ENCODE results near the gene NOTCH3.

NOTCH3 gene

GRCh38 chr19:15116856-15117255, 83.9 kb downstream of the NOTCH3 start:
- DNase-seq (ENCODE audit: low read depth in 1 of 2, low spot score in 1 of 2): no peak
- in situ Hi-C loops (cut with HindIII; ENCODE audit: low pct_unique_long_range_greater_than_20kb, low sequenced_read_pairs): no loop called here
- TF ChIP-seq JUND (IDR thresholded peaks at IDR 0.05; ENCODE audit: low read depth): no peak

DNA sequence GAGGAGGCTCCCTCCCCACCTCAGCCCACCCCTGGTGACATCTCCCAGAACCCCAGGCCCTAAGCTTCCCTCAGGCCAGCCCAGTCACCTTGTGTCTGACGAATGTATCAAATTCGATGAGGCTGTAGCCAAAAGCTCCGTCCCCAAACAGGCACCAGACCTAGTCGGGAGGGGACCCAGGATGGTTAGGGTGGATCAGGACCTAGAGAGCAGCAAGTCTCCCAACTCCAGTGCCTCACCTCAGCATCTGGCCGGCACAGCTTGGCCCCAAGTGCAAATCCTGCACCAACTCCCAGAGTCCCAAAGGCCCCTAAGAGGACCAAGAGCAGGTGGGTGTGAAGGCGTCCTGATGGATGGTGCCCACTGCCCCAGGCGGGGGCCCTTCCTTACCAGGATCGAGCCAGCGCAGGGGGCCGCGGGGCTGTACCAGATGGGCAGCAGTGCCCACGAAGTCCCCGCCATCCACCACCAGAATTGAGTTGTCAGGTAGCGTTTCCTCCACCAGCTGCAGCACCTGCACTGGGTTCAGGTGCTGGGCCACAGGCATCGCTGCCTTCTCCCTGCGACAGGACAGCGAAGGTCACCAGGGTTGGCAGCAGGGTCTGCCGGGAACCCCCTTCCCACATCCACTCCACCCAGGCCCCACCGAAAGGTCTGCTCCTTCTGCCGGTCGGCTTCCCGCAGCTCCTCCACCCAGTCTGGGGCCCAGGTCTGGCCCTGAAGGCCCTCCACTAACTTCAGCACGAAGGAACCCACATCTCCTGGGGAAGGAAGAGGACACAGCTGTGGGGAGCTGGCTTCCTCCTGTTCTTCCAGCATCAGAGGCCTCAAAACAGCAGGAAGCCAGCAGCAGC, 84.8 kb downstream of the NOTCH3 start:
- no peak for TF ChIP-seq JUND (IDR thresholded peaks at IDR 0.05; ENCODE audit: low read depth)
- DNase-seq (ENCODE audit: low read depth in 1 of 2, low spot score in 1 of 2): no peak
- in situ Hi-C loops (cut with HindIII; ENCODE audit: low pct_unique_long_range_greater_than_20kb, low sequenced_read_pairs): no loop called here

DNA sequence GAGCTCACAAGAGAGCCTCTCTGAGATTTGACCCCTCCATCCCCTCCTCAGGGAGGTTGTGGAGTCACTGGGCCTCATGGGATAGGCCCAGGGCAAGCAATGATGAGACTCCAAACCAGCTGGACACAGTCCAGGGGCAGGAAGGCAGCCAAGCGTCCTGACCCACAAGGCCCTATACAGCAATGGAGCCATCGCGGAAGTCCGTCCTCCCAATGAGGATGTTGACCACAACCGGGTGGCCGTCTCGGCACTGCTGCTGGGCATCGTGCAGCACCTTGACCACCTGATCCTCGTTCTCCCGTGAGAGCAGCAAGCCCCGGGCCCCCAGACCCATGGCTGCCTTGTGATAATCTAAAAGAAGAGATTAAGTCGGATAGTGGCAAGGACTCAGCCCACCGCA, 85.7 kb downstream of the NOTCH3 start:
- in situ Hi-C loops (cut with HindIII; ENCODE audit: low pct_unique_long_range_greater_than_20kb, low sequenced_read_pairs): no loop called here

DNA sequence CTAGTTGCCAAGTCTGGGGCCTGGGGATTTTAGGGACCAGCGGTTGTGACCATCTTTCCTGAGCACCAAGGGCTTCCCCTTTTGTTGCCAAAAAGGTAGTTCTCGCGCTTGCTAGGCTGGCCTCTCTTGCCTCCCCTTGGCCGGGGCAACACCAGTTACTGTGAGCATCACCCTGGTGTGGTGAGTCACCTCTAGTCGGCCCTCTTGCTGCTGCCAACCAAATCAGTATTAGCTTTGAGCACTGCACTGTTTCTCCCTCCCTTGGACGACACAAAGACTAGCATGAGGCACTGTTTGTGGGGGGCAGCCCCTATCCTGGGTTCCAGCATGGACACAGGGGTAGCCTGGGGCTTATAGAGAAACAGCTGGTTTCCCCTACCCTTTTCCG, 86.6 kb downstream of the NOTCH3 start:
- DNase-seq (ENCODE audit: low read depth in 1 of 2, low spot score in 1 of 2): no peak
- in situ Hi-C loops (cut with HindIII; ENCODE audit: low pct_unique_long_range_greater_than_20kb, low sequenced_read_pairs): no loop called here
- no peak for TF ChIP-seq JUND (IDR thresholded peaks at IDR 0.05; ENCODE audit: low read depth)

More for the DNA sequence above, 85.7 kb downstream of the NOTCH3 start:
- no peak for TF ChIP-seq JUND (IDR thresholded peaks at IDR 0.05; ENCODE audit: low read depth)
- no peak for DNase-seq (ENCODE audit: low read depth in 1 of 2, low spot score in 1 of 2)

DNA sequence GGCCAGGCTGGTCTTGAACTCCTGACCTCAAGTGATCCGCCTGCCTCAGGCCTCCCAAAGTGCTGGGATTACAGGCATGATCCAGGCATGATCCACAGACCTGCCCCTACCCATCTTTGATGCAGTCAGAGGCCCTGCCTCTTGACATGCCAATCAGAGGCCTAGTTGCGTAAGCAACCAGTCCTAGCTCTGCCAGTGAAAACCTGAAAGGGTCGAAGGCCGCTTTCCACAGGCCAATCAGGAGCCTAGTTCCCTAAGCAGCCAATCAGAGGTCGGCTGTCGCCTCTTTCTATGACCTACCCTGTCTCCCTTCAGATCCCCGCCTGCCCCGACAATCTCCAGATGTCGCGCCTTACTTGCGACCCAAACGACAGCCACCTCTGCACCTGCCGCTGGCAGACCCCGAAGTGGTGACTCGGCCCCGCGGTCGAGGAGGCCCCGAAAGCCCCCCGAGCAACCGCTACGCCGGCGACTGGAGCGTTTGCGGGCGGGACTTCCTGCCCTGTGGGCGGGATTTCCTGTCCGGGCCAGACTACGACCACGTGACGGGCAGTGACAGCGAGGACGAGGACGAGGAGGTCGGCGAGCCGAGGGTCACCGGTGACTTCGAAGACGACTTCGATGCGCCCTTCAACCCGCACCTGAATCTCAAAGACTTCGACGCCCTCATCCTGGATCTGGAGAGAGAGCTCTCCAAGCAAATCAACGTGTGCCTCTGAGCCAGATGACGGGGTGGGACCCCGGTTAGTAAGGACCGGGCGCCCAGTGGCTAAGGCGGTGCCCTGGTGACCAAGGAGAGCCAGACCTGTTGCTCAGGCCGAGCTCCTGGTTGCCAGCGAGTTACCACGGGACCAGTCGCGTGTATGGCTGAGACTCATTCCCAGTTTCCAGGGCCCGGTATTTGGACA, 87.3 kb downstream of the NOTCH3 start:
- DNase-seq (ENCODE audit: low read depth in 1 of 2, low spot score in 1 of 2): no peak
- no peak for TF ChIP-seq JUND (IDR thresholded peaks at IDR 0.05; ENCODE audit: low read depth)

GRCh38 chr19:15112385-15112784, 88.4 kb downstream of the NOTCH3 start:
- no peak for TF ChIP-seq JUND (IDR thresholded peaks at IDR 0.05; ENCODE audit: low read depth)
- DNase-seq (ENCODE audit: low read depth in 1 of 2, low spot score in 1 of 2): peak; percentile 82 to 87
- in situ Hi-C loops (cut with HindIII; ENCODE audit: low pct_unique_long_range_greater_than_20kb, low sequenced_read_pairs): no loop called here

More for the DNA sequence above, 87.3 kb downstream of the NOTCH3 start:
- in situ Hi-C loops (cut with HindIII; ENCODE audit: low pct_unique_long_range_greater_than_20kb, low sequenced_read_pairs): no loop called here

GRCh38 chr19:15111758-15112157, 89.0 kb downstream of the NOTCH3 start:
- no peak for DNase-seq (ENCODE audit: low read depth in 1 of 2, low spot score in 1 of 2)
- in situ Hi-C loops (cut with HindIII; ENCODE audit: low pct_unique_long_range_greater_than_20kb, low sequenced_read_pairs): no loop called here
- TF ChIP-seq JUND (IDR thresholded peaks at IDR 0.05; ENCODE audit: low read depth): no peak

- TF ChIP-seq JUND (IDR thresholded peaks at IDR 0.05; ENCODE audit: low read depth): no peak
- no peak for DNase-seq (ENCODE audit: low read depth in 1 of 2, low spot score in 1 of 2)
- in situ Hi-C loops (cut with HindIII; ENCODE audit: low pct_unique_long_range_greater_than_20kb, low sequenced_read_pairs): no loop called here
Observed at GRCh38 chr19:15110418-15110815, 90.4 kb downstream of the NOTCH3 start.

- in situ Hi-C loops (cut with HindIII; ENCODE audit: low pct_unique_long_range_greater_than_20kb, low sequenced_read_pairs): no loop called here
- TF ChIP-seq JUND (IDR thresholded peaks at IDR 0.05; ENCODE audit: low read depth): no peak
- no peak for DNase-seq (ENCODE audit: low read depth in 1 of 2, low spot score in 1 of 2)
Observed at GRCh38 chr19:15109768-15110417, 90.9 kb downstream of the NOTCH3 start.

Data from T47D (cell line).